NCI-H1105 treated with DMSO at 0.1 percent for 48 hours (cell line): Measurements from ENCODE around the gene C20orf144.
A peak's percentile ranks its signal among the peaks of the same experiment; 100 is the strongest.

Experiments
- DNase-seq: peaks from one replicate; lab custom pipeline; 2025; lab: John Stamatoyannopoulos, UW

Gene C20orf144

GRCh38 chr20:33677991-33678702 lies 16.0 kb downstream of the C20orf144 start:
- DNase-seq, result no peak

- no peak for DNase-seq
Observed at GRCh38 chr20:33679758-33680485, 17.8 kb downstream of the C20orf144 start.

- no peak for DNase-seq
Observed at GRCh38 chr20:33680686-33681085, 18.6 kb downstream of the C20orf144 start.

GRCh38 chr20:33681288-33681687 lies 19.2 kb downstream of the C20orf144 start:
- DNase-seq, result no peak

DNA sequence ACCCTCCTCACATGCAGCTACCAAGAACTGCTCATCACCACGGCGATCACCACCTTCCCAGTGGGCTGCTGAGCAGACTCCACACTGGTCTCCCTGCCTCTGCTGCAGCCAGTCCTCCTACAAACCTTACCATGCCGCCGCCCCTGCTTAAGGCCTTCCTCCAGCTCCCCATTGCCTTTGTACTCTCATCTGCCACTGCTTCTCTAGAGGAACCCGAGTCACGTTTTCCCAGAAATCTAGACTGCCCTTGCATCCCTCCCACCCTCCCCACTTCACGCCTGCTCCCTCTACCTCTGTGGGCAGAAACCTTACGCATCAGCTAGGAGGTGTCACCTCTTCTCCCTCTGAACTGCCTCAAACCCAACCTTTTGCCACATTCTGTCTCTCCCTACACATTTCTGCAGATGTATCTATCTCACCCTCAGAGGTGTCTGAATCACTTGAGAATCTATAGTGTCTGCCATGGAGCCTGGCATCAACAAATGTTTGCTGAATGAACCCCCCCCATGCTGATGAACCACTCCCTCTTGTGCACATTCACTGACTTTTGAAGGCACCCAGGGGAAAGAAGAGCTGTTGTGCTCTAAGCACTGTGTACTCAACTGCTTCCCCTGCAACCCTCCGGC lies 19.7 kb downstream of the C20orf144 start:
- no peak for DNase-seq

DNA sequence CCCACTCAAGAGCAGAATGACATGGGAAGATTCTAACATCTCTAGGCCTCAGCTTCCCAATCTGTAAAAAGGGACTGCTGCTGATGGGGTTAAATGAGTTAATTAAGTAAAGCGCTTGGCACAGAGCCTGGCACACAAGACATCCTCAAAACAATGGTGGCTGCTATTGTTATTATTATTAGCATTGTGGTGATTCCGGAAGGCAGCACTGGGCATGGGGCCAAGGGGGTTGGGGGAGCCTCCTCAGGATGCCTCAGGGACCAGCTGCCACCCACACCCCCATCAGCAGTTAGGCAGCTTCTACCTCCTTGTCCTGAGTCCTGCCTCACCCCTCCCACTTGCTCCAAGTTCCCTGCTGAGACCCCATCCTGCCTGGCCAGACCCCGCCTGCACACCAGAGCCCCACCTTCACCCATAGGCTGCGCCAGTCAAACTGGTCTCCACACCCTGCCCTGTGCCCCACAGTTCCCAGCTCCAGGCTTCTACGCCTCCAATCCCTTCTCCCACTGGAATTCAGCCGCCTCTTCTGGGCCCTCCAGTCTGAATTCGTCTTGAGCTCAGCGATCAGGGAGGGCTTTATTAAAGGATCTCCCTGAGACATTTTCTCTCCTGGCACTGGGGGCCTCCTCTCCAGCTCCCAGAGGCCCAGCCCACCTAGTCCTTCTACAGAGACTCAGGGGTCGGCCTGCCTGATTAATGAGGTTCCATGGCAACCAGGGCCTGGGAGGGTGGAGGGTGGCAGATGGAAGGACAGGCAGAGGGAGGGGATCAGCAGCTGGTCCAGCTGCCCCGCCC lies 22.6 kb downstream of the C20orf144 start:
- DNase-seq, result peak; percentile 60

- DNase-seq, result peak; percentile 65
Observed at GRCh38 chr20:33685328-33686099, 23.4 kb downstream of the C20orf144 start.

- DNase-seq, result peak; percentile 96
Observed at GRCh38 chr20:33686100-33686983, 24.2 kb downstream of the C20orf144 start, which contains the start of gene E2F1. Gene E2F1, minus strand, starts transcription at chr20:33686385. Its CDS starts 121 bp downstream, at chr20:33686264.

- no peak for DNase-seq
Observed at GRCh38 chr20:33686984-33687366, 24.8 kb downstream of the C20orf144 start.

- no peak for DNase-seq
Observed at GRCh38 chr20:33687370-33687915, 25.3 kb downstream of the C20orf144 start.

- no peak for DNase-seq
Observed at GRCh38 chr20:33687993-33688937, 26.1 kb downstream of the C20orf144 start.

DNA sequence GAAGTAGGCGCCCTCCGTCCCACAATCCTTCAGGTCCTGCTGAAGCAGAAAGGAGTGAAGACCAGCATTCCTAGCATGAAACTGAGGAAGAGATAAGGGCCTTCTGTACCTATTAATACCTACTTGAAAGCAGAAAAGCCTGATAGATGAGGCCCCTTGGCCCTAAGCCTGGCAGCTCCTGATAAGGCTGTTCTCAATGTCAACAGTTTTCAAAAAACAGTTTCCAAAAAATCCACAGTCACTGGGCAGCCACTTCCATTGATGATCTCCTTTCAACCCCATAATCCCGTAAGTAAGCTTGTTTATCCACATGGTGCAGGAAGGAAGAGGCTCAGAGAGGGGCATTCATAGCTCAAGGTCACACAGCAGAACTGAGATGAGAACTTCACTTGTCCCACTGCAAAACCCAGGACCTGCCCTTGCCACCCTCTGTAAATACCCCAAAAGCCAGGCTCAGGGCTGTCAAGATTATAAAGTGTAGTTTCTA lies 26.9 kb downstream of the C20orf144 start:
- no peak for DNase-seq

DNA sequence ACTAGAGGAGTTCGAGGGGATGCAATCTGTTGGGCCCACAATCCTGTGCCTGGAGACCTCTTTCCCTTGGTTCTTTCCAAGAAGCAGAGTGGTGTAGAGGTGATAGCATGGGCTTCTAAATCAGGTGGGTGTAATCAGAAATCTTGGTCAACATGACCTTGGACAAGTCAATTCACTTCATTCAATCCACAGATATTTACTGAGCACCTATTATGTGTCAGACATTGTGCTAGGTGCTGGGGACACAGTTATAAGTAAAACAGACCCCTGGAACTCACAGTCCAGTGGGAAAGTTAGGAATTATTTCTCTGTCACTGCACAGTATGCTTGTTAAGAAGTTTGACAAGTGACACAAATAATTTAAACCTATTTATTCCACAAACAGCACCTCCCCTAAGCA lies 27.4 kb downstream of the C20orf144 start:
- no peak for DNase-seq

- no peak for DNase-seq
Observed at GRCh38 chr20:33689973-33690372, 27.8 kb downstream of the C20orf144 start.

- no peak for DNase-seq
Observed at GRCh38 chr20:33693289-33693688, 31.2 kb downstream of the C20orf144 start.

DNA sequence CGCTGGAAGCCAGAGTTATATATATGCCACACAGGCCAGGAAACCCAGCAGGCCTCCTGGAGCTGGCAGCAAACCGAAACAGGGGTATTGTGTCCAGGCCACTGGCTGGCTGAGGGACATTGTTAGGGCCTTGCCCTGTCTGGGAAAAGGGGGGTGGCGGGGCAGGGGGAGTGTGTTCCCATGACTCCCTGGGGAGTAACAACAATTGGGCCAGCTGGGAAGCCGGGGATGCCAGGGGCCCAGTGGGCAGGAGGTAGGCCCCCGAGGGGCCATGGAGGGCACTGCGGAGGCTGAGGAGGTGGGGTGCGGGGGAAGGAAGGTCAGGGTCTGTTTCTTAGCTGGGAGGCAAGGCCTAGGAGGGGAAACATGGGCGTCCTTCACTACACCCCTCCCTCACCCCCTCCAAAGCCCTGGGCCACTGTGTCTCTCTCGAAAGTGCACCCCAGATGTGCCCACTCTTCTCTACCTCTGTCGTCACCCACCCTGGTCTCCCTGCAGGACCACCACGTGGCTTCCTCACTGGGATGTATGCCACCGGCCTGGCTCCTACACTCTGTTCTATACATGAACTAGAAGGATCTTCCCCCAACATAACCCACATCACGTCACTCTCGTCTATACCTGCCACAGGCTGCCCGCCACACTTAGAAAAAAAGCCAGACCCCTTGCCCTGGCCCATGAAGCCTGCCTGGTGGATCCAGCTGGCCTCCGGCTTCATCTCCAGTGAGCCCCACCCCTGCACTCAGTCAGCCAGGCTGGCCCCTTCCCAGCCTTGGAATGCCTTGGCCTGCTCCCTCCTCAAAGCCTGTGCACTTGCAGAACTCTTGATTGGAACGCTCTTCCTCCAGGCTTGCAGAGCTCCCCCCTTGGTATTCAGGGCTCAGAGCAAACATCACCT lies 31.9 kb downstream of the C20orf144 start:
- no peak for DNase-seq

DNA sequence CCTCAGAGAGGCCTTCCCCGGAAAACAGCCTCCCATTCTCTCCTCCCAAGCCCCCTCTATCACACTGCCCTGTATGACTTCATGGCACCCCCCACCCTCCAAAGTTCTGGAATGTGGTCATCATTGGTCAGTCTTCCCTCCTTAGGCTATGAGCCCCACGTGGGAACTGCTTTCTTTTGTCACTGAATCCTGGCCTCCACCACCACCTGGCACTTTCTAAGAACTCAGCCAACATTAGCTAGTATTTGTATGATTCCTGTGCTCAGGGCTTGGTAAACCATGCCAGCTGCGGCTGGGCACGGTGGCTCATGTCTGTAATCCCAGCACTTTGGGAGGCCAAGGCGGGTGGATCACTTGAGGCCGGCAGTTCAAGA lies 32.5 kb downstream of the C20orf144 start:
- DNase-seq, result no peak

DNA sequence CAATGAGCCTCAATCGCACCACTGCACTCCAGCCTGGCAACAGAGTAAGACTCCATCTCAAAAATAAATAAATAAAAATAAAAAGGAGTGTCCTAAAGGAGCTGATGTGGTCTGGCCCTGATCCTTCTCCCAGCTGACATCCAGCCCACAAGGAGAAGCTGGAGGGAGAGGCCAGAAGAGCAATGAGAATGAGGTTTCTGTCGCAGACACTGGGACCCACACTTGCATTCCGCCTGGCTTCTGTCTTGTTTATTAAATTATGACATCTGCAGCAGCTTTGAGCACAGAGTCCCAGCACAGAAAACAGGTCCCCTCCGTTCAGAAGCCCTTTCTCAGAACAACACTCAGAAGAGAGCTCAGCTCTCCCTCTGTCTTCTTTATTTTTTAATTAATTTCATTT lies 34.3 kb downstream of the C20orf144 start:
- no peak for DNase-seq
